Adrenal gland (tissue), 12 donors: ENCODE measurements around the gene FXYD2. TPM values are rescaled to one million over a fixed set of nuclear protein-coding genes. Genes with fewer than 3 reads are reported as not detected.

Experiments
- DNase-seq, 7 donors: peaks; one replicate each; pipeline ENCODE4 v3.0.0-alpha.2; 2019 to 2020
- H3K27ac ChIP-seq, 5 donors: fragments of 200-600 bp; sonication (generic) in 4 of 5; 1 replicate in 3 of 5; 2 replicates in 2 of 5; pipeline versions ENCODE4 v1.5.1 to v1.8.0; 2016 to 2020; ENCODE audit warnings: mild to moderate bottlenecking in 1 of 5
- H3K27me3 ChIP-seq: fragments of 200-600 bp; 2 replicates; pipeline ENCODE4 v1.8.0; 2021
- H3K36me3 ChIP-seq, 2 donors: fragments of 200-600 bp; replicated peaks in 1 of 2; 1 replicate in 1 of 2; 2 replicates in 1 of 2; pipeline versions ENCODE4 v1.5.1 to v1.8.0; 2018 to 2022
- H3K4me1 ChIP-seq, 2 donors: fragments of 200-600 bp; replicated peaks in 1 of 2; 1 replicate in 1 of 2; 2 replicates in 1 of 2; pipeline versions ENCODE4 v1.5.1 to v1.8.0; 2018 to 2021
- H3K4me3 ChIP-seq, 4 donors: fragments of 200-600 bp; sonication (generic) in 3 of 4; one replicate each; pipeline ENCODE4 v1.5.1; 2016 to 2018
- H3K9me3 ChIP-seq, 3 donors: fragments of 200-600 bp; sonication (generic) in 1 of 3; replicated peaks in 1 of 3; 1 replicate in 2 of 3; 2 replicates in 1 of 3; pipeline versions ENCODE4 v1.5.1 to v1.8.0; 2016 to 2021
- POLR2A ChIP-seq, 2 donors: fragments of 450-650 bp; IDR thresholded peaks; one replicate each; pipeline ENCODE4 v1.6.1; 2017; ENCODE audit warnings: antibody characterized with exemption in 2 of 2, mild to moderate bottlenecking in 2 of 2, moderate library complexity in 1 of 2
- WGBS, 4 donors: extraction: QIAGEN DNeasy Blood & Tissue Kit in 2 of 4; methylation state at CpG; one replicate each; pipeline versions ENCODE4 v1.1.5 to v1.1.7; 2013 to 2017; 5-methylcytosine and 5-hydroxymethylcytosine counted together
- intact Hi-C, 2 donors: fragments of 100-400 bp; cut with DNase I; formaldehyde crosslinking; loops; one replicate each; pipeline versions ENCODE4 v1.14.1 to v1.15.0; 2022 to 2023
- polyA plus RNA-seq, 3 donors: library from polyadenylated mRNA; stranded (reverse); fragments of 200-250 nt in 2 of 3; fragments of 350-450 nt in 1 of 3; fragmentation: Illumina TruSeq in 1 of 3; extraction: RNeasy Lipid Tissue Mini Kit (QIAGEN cat#74804) in 1 of 3; gene quantifications; one replicate each; pipeline ENCODE4 v1.2.3, GENCODE V29; 2013 to 2014
- total RNA-seq, 9 donors: library from RNA; depleted of rRNA in 4 of 9; stranded (reverse); fragments of >200 nt in 4 of 9; fragments of 120-200 nt in 1 of 9; fragmentation: NEBNext Ultra II Directional in 1 of 9; extraction: Animal tissue kit (Norgen Biotek cat#: 25700) in 1 of 9; gene quantifications; one replicate each; pipeline versions ENCODE4 v1.1.0 to v1.2.4, GENCODE V29; 2013 to 2023
- TF ChIP-seq, protein P1 (sequence below), 6 experiments: fragments of 450-650 bp in 4 of 6; fragments of 200-600 bp in 2 of 6; sonication (generic) in 1 of 6; IDR thresholded peaks; 1 replicate in 5 of 6; 2 replicates in 1 of 6; pipeline versions ENCODE4 v1.5.1 to v1.8.0; 2016 to 2021; ENCODE audit warnings: antibody characterized with exemption in 6 of 6, mild to moderate bottlenecking in 2 of 6, moderate library complexity in 1 of 6
- donor health status: healthy with polysubstance abuse.
- donor health status: Bipolar disorder and iron deficiency.
- donor health status: DM: yes; HTN: yes; CAD: no.
- donor health status: DM: no; HTN: no; CAD: no.
- donor health status: DM: no; HTN: no; CAD: no.
- donor health status: DM: yes; HTN: yes; CAD: no.

Gene FXYD2
- total and polyA plus RNA-seq, 12 donors, result 0.27 to 11.3 (median 2.7) TPM; not detected in 2

DNA sequence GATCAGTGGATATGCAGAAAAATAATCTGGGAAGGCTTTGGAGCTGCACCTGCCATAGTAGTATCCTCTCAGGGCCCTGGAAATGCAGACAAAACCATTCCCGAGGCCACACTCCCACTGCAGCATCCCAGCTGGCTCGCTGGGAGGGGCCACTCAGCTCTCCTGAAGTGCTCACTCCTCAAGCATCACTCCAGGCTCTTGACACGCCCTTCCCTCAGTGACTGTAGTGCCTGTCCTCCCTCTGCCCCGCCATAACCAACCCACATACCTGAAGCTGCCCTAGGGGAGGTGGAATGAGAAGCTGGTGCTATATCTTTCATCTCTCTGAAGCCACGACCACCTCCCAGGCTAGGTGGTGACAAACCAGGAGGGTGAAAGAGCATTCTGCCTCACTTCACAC, 32.3 kb downstream of the FXYD2 start:
- 79 to 93% (median 85%) methylated on average over 3 to 5 of the region's 5 CpGs for WGBS, 4 donors
- TF ChIP-seq, protein P1, sequence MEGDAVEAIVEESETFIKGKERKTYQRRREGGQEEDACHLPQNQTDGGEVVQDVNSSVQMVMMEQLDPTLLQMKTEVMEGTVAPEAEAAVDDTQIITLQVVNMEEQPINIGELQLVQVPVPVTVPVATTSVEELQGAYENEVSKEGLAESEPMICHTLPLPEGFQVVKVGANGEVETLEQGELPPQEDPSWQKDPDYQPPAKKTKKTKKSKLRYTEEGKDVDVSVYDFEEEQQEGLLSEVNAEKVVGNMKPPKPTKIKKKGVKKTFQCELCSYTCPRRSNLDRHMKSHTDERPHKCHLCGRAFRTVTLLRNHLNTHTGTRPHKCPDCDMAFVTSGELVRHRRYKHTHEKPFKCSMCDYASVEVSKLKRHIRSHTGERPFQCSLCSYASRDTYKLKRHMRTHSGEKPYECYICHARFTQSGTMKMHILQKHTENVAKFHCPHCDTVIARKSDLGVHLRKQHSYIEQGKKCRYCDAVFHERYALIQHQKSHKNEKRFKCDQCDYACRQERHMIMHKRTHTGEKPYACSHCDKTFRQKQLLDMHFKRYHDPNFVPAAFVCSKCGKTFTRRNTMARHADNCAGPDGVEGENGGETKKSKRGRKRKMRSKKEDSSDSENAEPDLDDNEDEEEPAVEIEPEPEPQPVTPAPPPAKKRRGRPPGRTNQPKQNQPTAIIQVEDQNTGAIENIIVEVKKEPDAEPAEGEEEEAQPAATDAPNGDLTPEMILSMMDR (IDR thresholded peaks at IDR 0.05), result no peak
- TF ChIP-seq POLR2A (IDR thresholded peaks at IDR 0.05), result no peak
- intact Hi-C loops, result no loop called here

DNA sequence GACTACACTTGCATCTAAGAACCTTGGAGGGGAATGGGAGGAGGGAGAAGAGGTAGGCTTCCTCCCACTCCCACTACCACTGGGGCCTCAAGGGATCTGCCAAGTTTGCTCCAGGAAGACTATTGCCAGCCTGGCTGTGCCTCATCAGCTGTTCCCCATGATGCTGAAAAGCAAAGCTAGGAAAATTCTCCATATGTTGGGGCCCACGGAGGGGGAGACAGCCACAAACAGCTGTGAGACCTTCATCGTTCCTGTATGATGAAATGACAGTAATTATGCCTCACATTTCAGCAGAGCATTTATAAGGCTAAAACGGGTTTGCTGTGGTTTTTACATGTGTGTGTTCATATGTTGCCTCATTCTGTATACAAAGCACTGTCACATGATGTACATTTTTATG, 34.3 kb downstream of the FXYD2 start:
- Histone ChIP-seq H3K36me3 (no peaks in the 10 kb centered on the region), H3K27ac (no peak overlapping the region), H3K4me3 (no peak overlapping the region), H3K4me1 (no peaks in the 10 kb centered on the region), H3K27me3 (peaks cover 10% of the 10 kb centered on the region), H3K9me3 (no peaks in the 10 kb centered on the region)
- TF ChIP-seq, protein P1 (IDR thresholded peaks at IDR 0.05), result no peak
- no peak for TF ChIP-seq POLR2A (IDR thresholded peaks at IDR 0.05)
- 45 to 61% (median 57%) methylated on average over 3 of the region's 3 CpGs for WGBS, 4 donors
- intact Hi-C loops, result no loop called here
- DNase-seq, result no peak

More for the DNA sequence above, 32.3 kb downstream of the FXYD2 start:
- H3K36me3 ChIP-seq, result no peaks in the 10 kb centered on the region
- peaks cover 8 to 11% of the 10 kb centered on the region in 2 donors for H3K4me1 ChIP-seq
- DNase-seq, result no peak
- H3K4me3 ChIP-seq, result no peak overlapping the region
- H3K27me3 ChIP-seq, result peaks cover 28% of the 10 kb centered on the region
- no peaks in the 10 kb centered on the region for H3K9me3 ChIP-seq
- H3K27ac ChIP-seq, result no peak overlapping the region

DNA sequence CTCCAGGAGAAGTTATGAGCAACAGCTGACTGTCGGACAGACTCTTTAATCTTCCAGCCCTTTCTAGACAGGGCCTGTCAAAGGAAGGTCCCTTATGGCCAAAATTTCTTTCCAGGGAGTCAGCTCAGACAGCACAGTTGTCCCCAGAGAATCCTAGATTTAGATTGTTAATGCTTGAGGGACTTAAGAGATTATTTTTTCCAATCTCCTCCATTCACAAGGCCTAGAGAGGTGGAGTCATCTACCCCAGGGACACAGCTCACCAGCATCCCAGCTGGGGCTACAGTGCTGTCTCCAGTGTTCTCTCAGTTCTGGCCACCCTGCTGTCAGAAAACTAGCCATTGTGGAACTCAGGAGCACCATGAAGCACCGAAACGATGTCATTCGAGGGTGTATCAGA, 35.3 kb downstream of the FXYD2 start:
- Histone ChIP-seq H3K4me1 (no peaks in the 10 kb centered on the region), H3K27ac (no peak overlapping the region), H3K9me3 (no peaks in the 10 kb centered on the region), H3K4me3 (no peak overlapping the region), H3K36me3 (no peaks in the 10 kb centered on the region), H3K27me3 (no peaks in the 10 kb centered on the region)
- no peak for DNase-seq
- TF ChIP-seq, protein P1 (IDR thresholded peaks at IDR 0.05), result no peak
- TF ChIP-seq POLR2A (IDR thresholded peaks at IDR 0.05), result no peak
- 77 to 83% (median 80%) methylated on average over 4 of the region's 4 CpGs for WGBS, 4 donors
- intact Hi-C loops, result no loop called here

DNA sequence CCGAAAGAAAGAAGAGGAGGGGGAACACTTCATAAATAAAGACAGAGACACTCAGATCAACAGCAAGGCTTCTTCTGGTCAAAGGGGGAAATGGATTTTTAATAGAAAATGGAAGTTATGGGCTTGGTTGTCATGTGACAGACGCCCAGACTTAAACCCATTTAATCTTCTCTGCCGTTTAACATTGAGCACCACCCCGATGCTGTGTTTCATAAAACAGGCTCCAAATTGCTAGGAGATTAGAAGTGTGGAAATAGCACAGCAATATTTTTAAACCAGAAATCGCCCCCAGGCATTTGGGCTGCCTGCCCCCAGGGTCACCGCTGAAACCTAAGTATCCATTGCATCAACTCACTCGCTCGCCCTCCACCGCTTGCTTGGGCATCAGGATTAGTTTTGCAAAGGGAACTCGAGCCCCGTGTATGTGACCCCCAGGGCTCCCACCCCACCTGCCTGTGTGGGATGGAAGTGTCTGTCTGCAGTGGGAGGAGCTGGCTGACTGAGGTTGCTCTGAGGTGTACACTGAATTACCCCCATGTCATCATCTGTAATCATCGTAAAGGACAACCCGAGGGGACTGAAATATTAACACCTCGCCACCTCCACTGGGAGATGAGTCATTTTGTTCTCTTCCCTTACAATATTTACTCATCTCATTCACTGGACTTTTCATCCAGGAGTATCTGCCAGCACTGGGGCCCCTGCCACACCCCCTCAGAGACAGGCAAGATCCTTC, 38.2 kb downstream of the FXYD2 start:
- 52 to 64% (median 57%) methylated on average over 12 to 14 of the region's 14 CpGs for WGBS, 4 donors
- H3K27me3 ChIP-seq, result peaks cover 3% of the 10 kb centered on the region
- H3K27ac ChIP-seq, result no peak overlapping the region
- intact Hi-C loops, result no loop called here
- H3K9me3 ChIP-seq, result no peaks in the 10 kb centered on the region
- no peak for DNase-seq
- no peaks in the 10 kb centered on the region for H3K4me1 ChIP-seq
- H3K36me3 ChIP-seq, result no peaks in the 10 kb centered on the region
- TF ChIP-seq POLR2A (IDR thresholded peaks at IDR 0.05), result no peak
- TF ChIP-seq, protein P1 (IDR thresholded peaks at IDR 0.05), result no peak
- H3K4me3 ChIP-seq, result no peak overlapping the region
